Activated naive CD4-positive, alpha-beta T cell treated with Interleukin-2 at 50 U/mL for 16 hours (primary cell): ENCODE results near the gene TMEM145.

Experiments
- DNase-seq: peaks from one replicate; pipeline ENCODE4 v3.0.0-alpha.2; 2020

TMEM145 gene

DNA sequence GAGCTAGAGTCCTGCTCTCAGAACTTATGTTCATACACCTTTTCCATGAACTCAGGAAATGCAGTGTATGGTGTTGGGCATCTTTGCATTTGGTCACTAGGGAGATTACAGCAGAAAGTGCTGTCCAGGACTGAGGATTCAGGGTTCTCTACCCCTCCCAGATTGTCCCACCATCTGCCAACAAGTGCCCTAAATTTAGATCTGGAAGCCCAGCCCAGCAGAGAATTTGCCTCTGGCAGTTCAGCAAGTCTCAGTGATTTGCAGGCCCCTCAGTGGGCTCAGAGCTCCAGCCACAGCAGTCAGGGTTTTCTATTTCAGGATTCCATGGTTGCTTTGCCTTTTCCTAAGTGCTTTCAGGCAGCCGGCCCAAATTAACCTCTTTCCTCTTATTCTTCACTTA lies 53.6 kb downstream of the TMEM145 start:
- no peak for DNase-seq

- DNase-seq: no peak
These were observed 54.8 kb downstream of the TMEM145 start for GRCh38 chr19:42367929-42368328.

GRCh38 chr19:42368360-42368759 lies 55.3 kb downstream of the TMEM145 start:
- no peak for DNase-seq

DNA sequence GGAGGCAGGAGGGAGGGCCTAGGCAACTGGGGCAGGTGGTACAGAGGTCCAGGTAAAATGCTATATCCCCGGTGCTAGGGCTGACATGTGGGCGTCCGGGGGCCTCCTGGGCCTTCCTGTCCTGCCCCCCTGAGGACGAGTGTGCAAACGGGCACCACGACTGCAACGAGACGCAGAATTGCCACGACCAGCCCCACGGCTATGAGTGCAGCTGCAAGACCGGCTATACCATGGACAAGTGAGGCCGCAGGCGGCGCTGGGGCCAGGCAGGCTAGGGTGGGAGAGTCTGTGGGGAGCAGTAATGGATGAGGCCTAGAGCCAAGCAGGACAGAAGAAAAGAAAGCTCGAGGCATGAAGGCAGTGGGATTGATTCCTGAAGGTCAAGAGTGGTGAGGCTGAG lies 55.7 kb downstream of the TMEM145 start:
- DNase-seq: no peak

- no peak for DNase-seq
These were observed 56.4 kb downstream of the TMEM145 start for GRCh38 chr19:42369433-42370067.

DNA sequence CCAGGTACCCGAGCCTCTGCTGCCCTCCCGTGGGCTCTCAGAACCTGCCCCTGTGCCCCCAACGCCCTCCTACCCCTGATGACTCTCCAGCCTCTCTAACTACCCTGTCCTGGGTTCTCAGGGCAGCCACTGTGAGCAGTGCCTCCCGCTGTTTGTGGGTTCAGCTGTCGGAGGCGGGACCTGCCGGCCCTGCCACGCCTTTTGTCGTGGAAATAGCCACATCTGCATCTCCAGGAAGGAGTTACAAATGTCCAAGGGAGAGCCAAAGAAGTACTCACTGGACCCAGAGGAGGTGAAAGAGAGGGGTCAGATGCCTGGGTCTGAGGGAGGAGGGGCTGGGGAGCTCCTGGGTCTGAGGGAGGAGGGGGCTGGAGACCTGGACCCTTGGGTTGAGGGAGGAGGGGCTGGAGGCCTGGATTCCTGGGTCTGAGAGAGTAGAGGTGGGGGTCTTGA lies 57.0 kb downstream of the TMEM145 start:
- no peak for DNase-seq

GRCh38 chr19:42370626-42371175 lies 57.6 kb downstream of the TMEM145 start:
- no peak for DNase-seq
